H9 (cell line): ENCODE results near the gene DICER1. TPM values are rescaled to one million over a fixed set of nuclear protein-coding genes. Genes with fewer than 3 reads are reported as not detected.

Experiments
- DNase-seq: peaks from one replicate; pipeline ENCODE4 v3.0.0-alpha.2; 2017
- H2AFZ ChIP-seq: one replicate; pipeline ENCODE4 v1.6.1; 2013; ENCODE audit warnings: mild to moderate bottlenecking, low read length, control low read depth, moderate library complexity
- H2AK5ac ChIP-seq: 2 replicates; pipeline ENCODE4 v1.6.1; 2013; ENCODE audit warnings: low read length, control low read depth, mixed read lengths; ENCODE audit not compliant: insufficient read length
- H2BK120ac ChIP-seq: one replicate; pipeline ENCODE4 v1.6.1; 2013; ENCODE audit warnings: low read depth, mild to moderate bottlenecking, low read length, control low read depth, inconsistent platforms; ENCODE audit not compliant: poor library complexity, severe bottlenecking
- H2BK12ac ChIP-seq: 2 replicates; pipeline ENCODE4 v1.6.1; 2013; ENCODE audit warnings: low read length, control low read depth, mixed read lengths, low read depth; ENCODE audit not compliant: insufficient read length
- H2BK15ac ChIP-seq: 2 replicates; pipeline ENCODE4 v1.6.1; 2013; ENCODE audit warnings: low read depth, low read length, control low read depth
- H2BK20ac ChIP-seq: one replicate; pipeline ENCODE4 v1.6.1; 2013; ENCODE audit warnings: low read depth, mild to moderate bottlenecking, low read length, control low read depth, inconsistent platforms; ENCODE audit not compliant: poor library complexity, severe bottlenecking
- H2BK5ac ChIP-seq: 2 replicates; pipeline ENCODE4 v1.6.1; 2013; ENCODE audit warnings: low read length, control low read depth, mixed read lengths; ENCODE audit not compliant: insufficient read length
- H3K14ac ChIP-seq: 2 replicates; pipeline ENCODE4 v1.6.1; 2013; ENCODE audit warnings: low read length, control low read depth; ENCODE audit not compliant: insufficient read depth
- H3K18ac ChIP-seq: 2 replicates; pipeline ENCODE4 v1.6.1; 2013; ENCODE audit warnings: low read depth, mild to moderate bottlenecking, mixed read lengths, low read length, control low read depth; ENCODE audit not compliant: insufficient read length
- H3K23ac ChIP-seq: 2 replicates; pipeline ENCODE4 v1.6.1; 2013; ENCODE audit warnings: low read length, control low read depth, mixed read lengths, low read depth; ENCODE audit not compliant: insufficient read length
- H3K23me2 ChIP-seq: 2 replicates; pipeline ENCODE4 v1.6.1; 2013; ENCODE audit warnings: low read depth, mild to moderate bottlenecking, mixed read lengths, low read length, control low read depth; ENCODE audit not compliant: insufficient read length, poor library complexity, severe bottlenecking
- H3K27ac ChIP-seq: 2 replicates; pipeline ENCODE4 v1.5.1; 2013; ENCODE audit warnings: low read length, control low read depth, mixed read lengths, low read depth; ENCODE audit not compliant: insufficient read length
- H3K27me3 ChIP-seq: 2 replicates; pipeline ENCODE4 v1.6.1; 2013; ENCODE audit warnings: low read length, control low read depth, inconsistent platforms; ENCODE audit not compliant: insufficient read depth
- H3K4ac ChIP-seq: 2 replicates; pipeline ENCODE4 v1.6.1; 2013; ENCODE audit warnings: low read depth, mild to moderate bottlenecking, control low read depth, inconsistent platforms, low read length, moderate library complexity
- H3K4me1 ChIP-seq: 2 replicates; pipeline ENCODE4 v1.6.1; 2013; ENCODE audit warnings: low read length, control low read depth, inconsistent platforms; ENCODE audit not compliant: insufficient read depth
- H3K4me2 ChIP-seq: 2 replicates; pipeline ENCODE4 v1.6.1; 2013; ENCODE audit warnings: low read length, control low read depth, mixed read lengths; ENCODE audit not compliant: insufficient read length, insufficient read depth
- H3K56ac ChIP-seq: 2 replicates; pipeline ENCODE4 v1.6.1; 2013; ENCODE audit warnings: low read depth, mild to moderate bottlenecking, mixed read lengths, low read length, control low read depth; ENCODE audit not compliant: insufficient read length
- H3K79me1 ChIP-seq: 2 replicates; pipeline ENCODE4 v1.6.1; 2013; ENCODE audit warnings: low read depth, mild to moderate bottlenecking, moderate library complexity, low read length, control low read depth, inconsistent platforms; ENCODE audit not compliant: insufficient read depth, poor library complexity, severe bottlenecking
- H3K79me2 ChIP-seq: 2 replicates; pipeline ENCODE4 v1.6.1; 2013; ENCODE audit warnings: low read length, control low read depth, inconsistent platforms; ENCODE audit not compliant: insufficient read depth
- H3K9ac ChIP-seq: 2 replicates; pipeline ENCODE4 v1.6.1; 2013; ENCODE audit warnings: low read length, control low read depth, mixed read lengths; ENCODE audit not compliant: insufficient read length; ENCODE audit errors: extremely low read depth
- H3K9me3 ChIP-seq: one replicate; pipeline ENCODE4 v1.6.1; 2013; ENCODE audit warnings: low read depth, low read length, inconsistent platforms; ENCODE audit not compliant: control insufficient read depth
- H3T11ph ChIP-seq: one replicate; pipeline ENCODE4 v1.6.1; 2013; ENCODE audit warnings: mild to moderate bottlenecking, low read length, control low read depth, inconsistent platforms
- H4K20me1 ChIP-seq: one replicate; pipeline ENCODE4 v1.6.1; 2013; ENCODE audit not compliant: control insufficient read depth, insufficient read length, insufficient read depth
- H4K5ac ChIP-seq: 2 replicates; pipeline ENCODE4 v1.6.1; 2013; ENCODE audit warnings: low read depth, mild to moderate bottlenecking, mixed read lengths, low read length, control low read depth; ENCODE audit not compliant: insufficient read length
- H4K8ac ChIP-seq: replicated peaks from 2 replicates; pipeline ENCODE4 v1.6.1; 2013; ENCODE audit warnings: low read length, control low read depth, mixed read lengths, low read depth; ENCODE audit not compliant: insufficient read length
- H4K91ac ChIP-seq: 2 replicates; pipeline ENCODE4 v1.6.1; 2013; ENCODE audit warnings: low read depth, mild to moderate bottlenecking, moderate library complexity, mixed read lengths, low read length, control low read depth; ENCODE audit not compliant: insufficient read length
- H3K27ac Mint-ChIP-seq, 3 experiments: 2 replicates in 2 of 3; 3 replicates in 1 of 3; pipeline ENCODE4 v1.8.0; 2020 to 2021; ENCODE audit warnings: mixed read lengths in 3 of 3, mild to moderate bottlenecking in 1 of 3, moderate library complexity in 1 of 3
- H3K27me3 Mint-ChIP-seq: 2 replicates; pipeline ENCODE4 v1.8.0; 2021; ENCODE audit warnings: low read depth, mild to moderate bottlenecking, moderate library complexity, mixed read lengths
- H3K36me3 Mint-ChIP-seq, 3 experiments: 2 replicates in 2 of 3; 3 replicates in 1 of 3; pipeline ENCODE4 v1.8.0; 2020 to 2021; ENCODE audit warnings: low read depth in 3 of 3, mixed read lengths in 3 of 3; ENCODE audit not compliant: insufficient read depth in 1 of 3
- H3K4me1 Mint-ChIP-seq, 2 experiments: 2 replicates each; pipeline ENCODE4 v1.8.0; 2020; ENCODE audit warnings: mixed read lengths in 2 of 2
- H3K4me3 Mint-ChIP-seq, 2 experiments: 2 replicates in 1 of 2; 3 replicates in 1 of 2; pipeline ENCODE4 v1.8.0; 2020 to 2021; ENCODE audit warnings: mild to moderate bottlenecking in 2 of 2, mixed read lengths in 2 of 2, moderate library complexity in 1 of 2
- H3K9me3 Mint-ChIP-seq, 2 experiments: 2 replicates in 1 of 2; 3 replicates in 1 of 2; pipeline ENCODE4 v1.8.0; 2020; ENCODE audit warnings: mild to moderate bottlenecking in 2 of 2, mixed read lengths in 2 of 2, moderate library complexity in 1 of 2
- CTCF ChIP-seq: fragments of 200-600 bp; sonication (generic); conservative IDR thresholded peaks from 3 replicates; pipeline ENCODE4 v1.8.0; 2021; ENCODE audit warnings: antibody characterized with exemption, mild to moderate bottlenecking
- WGBS: extraction: QIAGEN DNeasy Blood & Tissue Kit; methylation state at CpG from one replicate; pipeline ENCODE4 v1.1.7; 2013; ENCODE audit warnings: missing lambda C conversion rate, low lambda C conversion rate, mixed read lengths; ENCODE audit not compliant: insufficient read length; ENCODE audit errors: extremely low coverage; 5-methylcytosine and 5-hydroxymethylcytosine counted together
- total RNA-seq: library from RNA; stranded (reverse); gene quantifications from 2 replicates; pipeline ENCODE4 v1.2.1, GENCODE V29; 2021

The DICER1 gene
- total RNA-seq, 1 experiment from 2014 or later: 57.0 TPM

GRCh38 chr14:95191445-95192199 is 34.3 kb upstream of the DICER1 start:
- H4K91ac ChIP-seq: no peak overlapping the region
- H4K20me1 ChIP-seq: no peaks in the 10 kb centered on the region
- Mint-ChIP-seq H3K4me3 (no peak overlapping the region), H3K27ac (no peak overlapping the region), H3K27me3 (peaks cover 4% of the 10 kb centered on the region), H3K36me3 (peaks cover 4 to 17% (median 5%) of the 10 kb centered on the region in 3 experiments; a peak in 5 of 7 replicates), H3K4me1 (peaks cover 9 to 21% of the 10 kb centered on the region in 2 experiments), H3K9me3 (peaks cover 10 to 17% of the 10 kb centered on the region in 2 experiments; a peak in 4 of 5 replicates)
- H3K56ac ChIP-seq: no peak overlapping the region
- H2BK120ac ChIP-seq: no peak overlapping the region
- H3K23me2 ChIP-seq: no peaks in the 10 kb centered on the region
- no peak overlapping the region for H2BK15ac ChIP-seq
- H3T11ph ChIP-seq: no peak overlapping the region
- no peak overlapping the region for H2AFZ ChIP-seq
- H4K5ac ChIP-seq: no peak overlapping the region
- no peak overlapping the region for H2BK5ac ChIP-seq
- no peak for TF ChIP-seq CTCF
- 0 out of 2 replicates have a peak, but pooled peaks cover 2% of the 10 kb centered on the region for H3K4me1 ChIP-seq
- H3K27me3 ChIP-seq: no peaks in the 10 kb centered on the region
- H2BK12ac ChIP-seq: no peak overlapping the region
- no peak overlapping the region for H3K14ac ChIP-seq
- no CpG with 5 or more reads among the region's 21 CpGs for WGBS
- H3K27ac ChIP-seq: no peak overlapping the region
- H3K4ac ChIP-seq: no peak overlapping the region
- H3K79me1 ChIP-seq: no peaks in the 10 kb centered on the region
- no peak for DNase-seq
- H3K9me3 ChIP-seq: no peaks in the 10 kb centered on the region
- H2BK20ac ChIP-seq: no peak overlapping the region
- H3K4me2 ChIP-seq: no peak overlapping the region
- H3K18ac ChIP-seq: no peak overlapping the region
- no peak overlapping the region for H3K9ac ChIP-seq
- H4K8ac ChIP-seq: no peak overlapping the region
- no peak overlapping the region for H2AK5ac ChIP-seq
- H3K79me2 ChIP-seq: no peaks in the 10 kb centered on the region
- H3K23ac ChIP-seq: no peak overlapping the region
